HEK293 (cell line): ENCODE measurements around the gene EYS.

Source experiments
- CTCF ChIA-PET: fragments of 350-600 bp; formaldehyde crosslinking; extraction: SDS; loops from one replicate; lab custom pipeline; 2021; ENCODE audit warnings: antibody characterized with exemption; lab: Yijun Ruan, JAX
- POLR2A ChIA-PET: fragments of 300-600 bp; formaldehyde crosslinking; extraction: SDS; loops from one replicate; lab custom pipeline; 2020; ENCODE audit warnings: antibody characterized with exemption, inconsistent platforms; lab: Yijun Ruan, JAX
- H3K27ac ChIP-seq: fragments of 200-500 bp; sonication (Bioruptor generic); 2 replicates; pipeline ENCODE4 v1.5.1; 2014; ENCODE audit warnings: low read depth, low read length, control low read depth, inconsistent platforms; ENCODE audit errors: extremely low read depth
- H3K36me3 ChIP-seq, 2 experiments: fragments of 200-500 bp in 1 of 2; sonication (Bioruptor generic) in 1 of 2; 1 replicate in 1 of 2; 2 replicates in 1 of 2; pipeline ENCODE4 v1.5.1; 2014 to 2017; ENCODE audit warnings: inconsistent platforms in 2 of 2, low read length in 2 of 2; ENCODE audit not compliant: control insufficient read depth in 2 of 2, insufficient read depth in 1 of 2
- H3K4me1 ChIP-seq: fragments of 200-500 bp; sonication (Bioruptor generic); 2 replicates; pipeline ENCODE4 v1.5.1; 2014; ENCODE audit warnings: mild to moderate bottlenecking, low read length, inconsistent platforms; ENCODE audit not compliant: control insufficient read depth, insufficient read depth
- H3K4me3 ChIP-seq: 2 replicates; pipeline ENCODE4 v1.5.1; 2011; ENCODE audit warnings: low read depth, mild to moderate bottlenecking, control low read depth, low read length, moderate library complexity
- H3K9me3 ChIP-seq: fragments of 200-500 bp; sonication (Bioruptor generic); 2 replicates; pipeline ENCODE4 v1.5.1; 2014; ENCODE audit warnings: low read depth, low read length, inconsistent platforms; ENCODE audit not compliant: control insufficient read depth, insufficient read depth
- ATF2 ChIP-seq: fragments of 450-650 bp; formaldehyde crosslinking; IDR thresholded peaks from 2 replicates; pipeline ENCODE4 v1.5.1; 2016; ENCODE audit warnings: missing biosample characterization, missing genetic modification characterization, low read depth
- BCL11B ChIP-seq: fragments of 450-650 bp; formaldehyde crosslinking; IDR thresholded peaks from 2 replicates; pipeline ENCODE4 v1.5.1; 2016; ENCODE audit warnings: low read depth, missing biosample characterization, missing genetic modification characterization
- KLF16 ChIP-seq: fragments of 450-650 bp; formaldehyde crosslinking; IDR thresholded peaks from 2 replicates; pipeline ENCODE4 v1.5.1; 2017; ENCODE audit warnings: missing biosample characterization, missing genetic modification characterization
- KLF8 ChIP-seq: fragments of 450-650 bp; formaldehyde crosslinking; IDR thresholded peaks from 2 replicates; pipeline ENCODE4 v1.5.1; 2016; ENCODE audit warnings: missing biosample characterization, missing genetic modification characterization
- MYNN ChIP-seq: fragments of 450-650 bp; formaldehyde crosslinking; IDR thresholded peaks from 2 replicates; pipeline ENCODE4 v1.5.1; 2016; ENCODE audit warnings: missing biosample characterization, missing genetic modification characterization, borderline replicate concordance
- PATZ1 ChIP-seq: fragments of 450-650 bp; formaldehyde crosslinking; IDR thresholded peaks from 2 replicates; pipeline ENCODE4 v1.5.1; 2016; ENCODE audit warnings: missing biosample characterization, missing genetic modification characterization
- SALL2 ChIP-seq: fragments of 450-650 bp; formaldehyde crosslinking; IDR thresholded peaks from 2 replicates; pipeline ENCODE4 v1.5.0; 2017; ENCODE audit warnings: missing biosample characterization, mild to moderate bottlenecking, missing genetic modification characterization, borderline replicate concordance
- SCRT1 ChIP-seq: fragments of 450-650 bp; formaldehyde crosslinking; IDR thresholded peaks from 2 replicates; pipeline ENCODE4 v1.5.1; 2016; ENCODE audit warnings: missing biosample characterization, missing genetic modification characterization, borderline replicate concordance
- ZBTB1 ChIP-seq: fragments of 450-650 bp; formaldehyde crosslinking; IDR thresholded peaks from 2 replicates; pipeline ENCODE4 v1.5.1; 2016; ENCODE audit warnings: missing biosample characterization, missing genetic modification characterization
- ZNF138 ChIP-seq: fragments of 450-650 bp; formaldehyde crosslinking; IDR thresholded peaks from 2 replicates; pipeline ENCODE4 v1.5.1; 2016; ENCODE audit warnings: missing biosample characterization, missing genetic modification characterization, borderline replicate concordance
- ZNF391 ChIP-seq: fragments of 450-650 bp; formaldehyde crosslinking; IDR thresholded peaks from 2 replicates; pipeline ENCODE4 v1.5.1; 2016; ENCODE audit warnings: low read depth, missing biosample characterization, missing genetic modification characterization, borderline replicate concordance
- ZNF404 ChIP-seq: fragments of 450-650 bp; formaldehyde crosslinking; IDR thresholded peaks from 2 replicates; pipeline ENCODE4 v1.5.1; 2017; ENCODE audit warnings: missing biosample characterization, missing genetic modification characterization
- ZNF544 ChIP-seq: fragments of 450-650 bp; formaldehyde crosslinking; IDR thresholded peaks from 2 replicates; pipeline ENCODE4 v1.5.0; 2017; ENCODE audit warnings: missing biosample characterization, missing genetic modification characterization
- ZNF561 ChIP-seq: fragments of 450-650 bp; IDR thresholded peaks from 2 replicates; pipeline ENCODE4 v1.5.1; 2018; ENCODE audit warnings: missing biosample characterization, missing genetic modification characterization, borderline replicate concordance
- ZNF624 ChIP-seq: fragments of 450-650 bp; formaldehyde crosslinking; IDR thresholded peaks from 2 replicates; pipeline ENCODE4 v1.5.1; 2017; ENCODE audit warnings: missing biosample characterization, missing genetic modification characterization
- ZNF629 ChIP-seq: fragments of 450-650 bp; formaldehyde crosslinking; IDR thresholded peaks from 2 replicates; pipeline ENCODE4 v1.5.1; 2017; ENCODE audit warnings: missing biosample characterization, missing genetic modification characterization
- ZNF639 ChIP-seq: fragments of 450-650 bp; formaldehyde crosslinking; IDR thresholded peaks from 2 replicates; pipeline ENCODE4 v1.5.1; 2016; ENCODE audit warnings: missing biosample characterization, missing genetic modification characterization
- TF ChIP-seq, protein P1 (sequence below): fragments of 450-650 bp; formaldehyde crosslinking; IDR thresholded peaks from 2 replicates; pipeline ENCODE4 v1.5.1; 2016; ENCODE audit warnings: missing biosample characterization, missing genetic modification characterization, borderline replicate concordance
- TF ChIP-seq, protein P2 (sequence below): IDR thresholded peaks from 2 replicates; pipeline ENCODE4 v1.6.1; 2011; ENCODE audit warnings: mild to moderate bottlenecking, low read depth, low read length, borderline replicate concordance
- TF ChIP-seq, protein P3 (sequence below): fragments of 450-650 bp; formaldehyde crosslinking; IDR thresholded peaks from 2 replicates; pipeline ENCODE4 v1.5.1; 2016; ENCODE audit warnings: missing biosample characterization, missing genetic modification characterization

EYS gene

GRCh38 chr6:64737418-64737817 is 969.6 kb downstream of the EYS start (continued):
- TF ChIP-seq, protein P1, sequence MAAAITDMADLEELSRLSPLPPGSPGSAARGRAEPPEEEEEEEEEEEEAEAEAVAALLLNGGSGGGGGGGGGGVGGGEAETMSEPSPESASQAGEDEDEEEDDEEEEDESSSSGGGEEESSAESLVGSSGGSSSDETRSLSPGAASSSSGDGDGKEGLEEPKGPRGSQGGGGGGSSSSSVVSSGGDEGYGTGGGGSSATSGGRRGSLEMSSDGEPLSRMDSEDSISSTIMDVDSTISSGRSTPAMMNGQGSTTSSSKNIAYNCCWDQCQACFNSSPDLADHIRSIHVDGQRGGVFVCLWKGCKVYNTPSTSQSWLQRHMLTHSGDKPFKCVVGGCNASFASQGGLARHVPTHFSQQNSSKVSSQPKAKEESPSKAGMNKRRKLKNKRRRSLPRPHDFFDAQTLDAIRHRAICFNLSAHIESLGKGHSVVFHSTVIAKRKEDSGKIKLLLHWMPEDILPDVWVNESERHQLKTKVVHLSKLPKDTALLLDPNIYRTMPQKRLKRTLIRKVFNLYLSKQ (tag by site-specific recombination), result no peak
- TF ChIP-seq MYNN (tag by site-specific recombination) (no peak), ZNF639 (tag by site-specific recombination) (no peak), ZBTB1 (tag by site-specific recombination) (no peak), BCL11B (tag by site-specific recombination) (no peak)

GRCh38 chr6:64736421-64736950 is 970.5 kb downstream of the EYS start:
- CTCF ChIA-PET, result interaction anchor here (1.3 kb wide), 1 partner anchor 456 kb away, joined by 3 read pairs; no protein-coding TSS in a partner anchor
- H3K4me3 ChIP-seq, result no peak overlapping the region

DNA sequence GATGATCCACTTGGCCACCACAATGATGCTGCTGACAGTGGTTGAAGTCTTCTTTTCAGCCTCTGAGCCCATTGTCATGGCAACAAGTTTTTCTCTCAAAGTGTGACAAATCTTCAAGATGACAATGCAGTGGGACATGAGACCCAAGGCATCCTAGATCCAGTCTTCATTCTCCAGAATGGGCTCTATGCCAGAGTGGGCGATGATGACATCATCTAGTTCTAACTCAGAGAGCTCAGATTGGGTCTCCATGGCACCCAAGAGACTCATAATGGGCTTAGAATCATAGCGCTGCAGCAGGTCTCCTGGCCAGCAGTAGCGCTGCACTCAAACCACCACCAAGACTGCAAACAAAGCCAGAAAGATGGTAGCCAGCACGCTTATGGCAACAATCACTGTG is 973.6 kb downstream of the EYS start:
- Histone ChIP-seq H3K9me3 (no peaks in the 10 kb centered on the region), H3K4me1 (no peaks in the 10 kb centered on the region), H3K4me3 (no peak overlapping the region), H3K36me3 (no peaks in the 10 kb centered on the region), H3K27ac (no peak overlapping the region)
- POLR2A ChIA-PET, result no interaction called here
- TF ChIP-seq ATF2 (tag by site-specific recombination) (peak; percentile 72), ZNF629 (tag by site-specific recombination) (no peak), KLF8 (tag by site-specific recombination) (no peak), PATZ1 (tag by site-specific recombination) (no peak), ZNF544 (no peak), ZNF138 (no peak), KLF16 (no peak)
- TF ChIP-seq, protein P2, sequence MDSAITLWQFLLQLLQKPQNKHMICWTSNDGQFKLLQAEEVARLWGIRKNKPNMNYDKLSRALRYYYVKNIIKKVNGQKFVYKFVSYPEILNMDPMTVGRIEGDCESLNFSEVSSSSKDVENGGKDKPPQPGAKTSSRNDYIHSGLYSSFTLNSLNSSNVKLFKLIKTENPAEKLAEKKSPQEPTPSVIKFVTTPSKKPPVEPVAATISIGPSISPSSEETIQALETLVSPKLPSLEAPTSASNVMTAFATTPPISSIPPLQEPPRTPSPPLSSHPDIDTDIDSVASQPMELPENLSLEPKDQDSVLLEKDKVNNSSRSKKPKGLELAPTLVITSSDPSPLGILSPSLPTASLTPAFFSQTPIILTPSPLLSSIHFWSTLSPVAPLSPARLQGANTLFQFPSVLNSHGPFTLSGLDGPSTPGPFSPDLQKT, result no peak
- CTCF ChIA-PET, result interaction anchor here (0.5 to 0.7 kb wide), 3 partner anchors 263 to 1822 kb away, joined by 3 to 4 read pairs (median 3); no protein-coding TSS in a partner anchor

More at GRCh38 chr6:64736421-64736950, 970.5 kb downstream of the EYS start:
- POLR2A ChIA-PET, result no interaction called here
- Histone ChIP-seq H3K36me3 (no peaks in the 10 kb centered on the region), H3K4me1 (no peaks in the 10 kb centered on the region), H3K9me3 (no peaks in the 10 kb centered on the region), H3K27ac (no peak overlapping the region)
- no peak for TF ChIP-seq ATF2 (tag by site-specific recombination)
- no peak for TF ChIP-seq ZNF624
- TF ChIP-seq SCRT1, result no peak
- no peak for TF ChIP-seq ZNF391 (tag by site-specific recombination)
- TF ChIP-seq, protein P3, sequence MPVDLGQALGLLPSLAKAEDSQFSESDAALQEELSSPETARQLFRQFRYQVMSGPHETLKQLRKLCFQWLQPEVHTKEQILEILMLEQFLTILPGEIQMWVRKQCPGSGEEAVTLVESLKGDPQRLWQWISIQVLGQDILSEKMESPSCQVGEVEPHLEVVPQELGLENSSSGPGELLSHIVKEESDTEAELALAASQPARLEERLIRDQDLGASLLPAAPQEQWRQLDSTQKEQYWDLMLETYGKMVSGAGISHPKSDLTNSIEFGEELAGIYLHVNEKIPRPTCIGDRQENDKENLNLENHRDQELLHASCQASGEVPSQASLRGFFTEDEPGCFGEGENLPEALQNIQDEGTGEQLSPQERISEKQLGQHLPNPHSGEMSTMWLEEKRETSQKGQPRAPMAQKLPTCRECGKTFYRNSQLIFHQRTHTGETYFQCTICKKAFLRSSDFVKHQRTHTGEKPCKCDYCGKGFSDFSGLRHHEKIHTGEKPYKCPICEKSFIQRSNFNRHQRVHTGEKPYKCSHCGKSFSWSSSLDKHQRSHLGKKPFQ (tag by site-specific recombination), result no peak
- TF ChIP-seq ZNF404 (tag by site-specific recombination), result no peak
- no peak for TF ChIP-seq SALL2 (tag by site-specific recombination)
- no peak for TF ChIP-seq ZNF561 (tag by site-specific recombination)
